ENCODE results near the gene MVB12B. TPM values are rescaled to one million over a fixed set of nuclear protein-coding genes. Genes with fewer than 3 reads are reported as not detected.

MVB12B gene
- polyA plus RNA-seq, 1 experiment, result 4.4 TPM

DNA sequence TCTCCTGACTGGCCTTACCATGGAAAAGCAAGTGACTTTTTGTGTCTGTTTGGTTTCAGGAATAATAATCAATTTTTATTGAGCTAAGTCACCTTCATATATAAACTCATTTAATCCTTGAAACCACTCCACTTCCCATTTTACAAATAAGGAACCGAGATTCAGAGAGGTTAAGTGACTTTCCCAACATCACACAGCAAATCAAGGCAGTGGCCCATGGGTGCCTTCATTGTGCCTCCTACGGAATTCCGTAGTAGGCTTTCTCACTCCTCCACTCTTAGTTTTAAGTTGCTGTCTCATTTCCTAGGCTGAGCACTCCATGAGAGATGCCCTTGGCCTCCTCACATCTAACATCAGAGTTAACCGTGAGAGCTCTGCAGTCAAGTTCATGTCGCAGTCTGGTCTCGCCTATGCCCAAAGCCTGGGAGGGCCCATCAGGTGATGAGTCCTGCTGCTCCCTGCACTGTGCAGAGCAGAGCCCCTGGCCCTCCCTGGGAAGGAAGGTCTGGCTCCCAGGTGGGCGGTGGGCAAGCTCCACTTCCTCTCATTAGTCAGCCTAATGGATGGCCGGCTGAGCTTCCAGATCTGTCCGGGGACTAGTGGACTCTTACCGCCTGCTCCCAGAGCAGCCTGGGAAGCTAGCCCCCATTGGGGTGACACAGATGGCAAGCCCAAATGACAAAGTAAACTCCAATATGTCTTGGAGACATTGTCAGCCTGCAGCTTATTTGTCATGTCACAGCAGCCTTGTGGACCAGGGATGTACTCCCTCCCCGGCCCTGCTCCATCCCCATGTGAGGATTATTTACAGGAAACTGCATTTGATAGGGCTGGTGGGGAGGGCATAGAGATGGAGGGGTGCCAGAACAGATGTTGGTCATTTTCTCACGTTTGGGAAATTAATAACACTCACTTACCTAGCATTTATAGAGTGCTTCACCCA, 123.4 kb downstream of the MVB12B start:
- POLR2A ChIA-PET, result no interaction called here
- CTCF ChIA-PET, result interaction anchor here (1.5 to 1.8 kb wide), 2 partner anchors 41 to 52 kb away, joined by 4 read pairs; no protein-coding TSS in a partner anchor
- Histone ChIP-seq H3K27me3 (ENCODE audit: control insufficient read depth, insufficient read depth, low read length) (no peaks in the 10 kb centered on the region), H3K4me3 (ENCODE audit: low read depth, low read length) (no peak overlapping the region), H3K9me3 (ENCODE audit: control insufficient read depth, insufficient read depth, low read length) (no peaks in the 10 kb centered on the region), H3K27ac (ENCODE audit: low read depth, low read length) (no peak overlapping the region)
- no peak for DNase-seq (ENCODE audit: low read depth, low spot score)
- TF ChIP-seq, protein P1, sequence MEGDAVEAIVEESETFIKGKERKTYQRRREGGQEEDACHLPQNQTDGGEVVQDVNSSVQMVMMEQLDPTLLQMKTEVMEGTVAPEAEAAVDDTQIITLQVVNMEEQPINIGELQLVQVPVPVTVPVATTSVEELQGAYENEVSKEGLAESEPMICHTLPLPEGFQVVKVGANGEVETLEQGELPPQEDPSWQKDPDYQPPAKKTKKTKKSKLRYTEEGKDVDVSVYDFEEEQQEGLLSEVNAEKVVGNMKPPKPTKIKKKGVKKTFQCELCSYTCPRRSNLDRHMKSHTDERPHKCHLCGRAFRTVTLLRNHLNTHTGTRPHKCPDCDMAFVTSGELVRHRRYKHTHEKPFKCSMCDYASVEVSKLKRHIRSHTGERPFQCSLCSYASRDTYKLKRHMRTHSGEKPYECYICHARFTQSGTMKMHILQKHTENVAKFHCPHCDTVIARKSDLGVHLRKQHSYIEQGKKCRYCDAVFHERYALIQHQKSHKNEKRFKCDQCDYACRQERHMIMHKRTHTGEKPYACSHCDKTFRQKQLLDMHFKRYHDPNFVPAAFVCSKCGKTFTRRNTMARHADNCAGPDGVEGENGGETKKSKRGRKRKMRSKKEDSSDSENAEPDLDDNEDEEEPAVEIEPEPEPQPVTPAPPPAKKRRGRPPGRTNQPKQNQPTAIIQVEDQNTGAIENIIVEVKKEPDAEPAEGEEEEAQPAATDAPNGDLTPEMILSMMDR (IDR thresholded peaks at IDR 0.05; ENCODE audit: low read depth, low read length), result no peak

DNA sequence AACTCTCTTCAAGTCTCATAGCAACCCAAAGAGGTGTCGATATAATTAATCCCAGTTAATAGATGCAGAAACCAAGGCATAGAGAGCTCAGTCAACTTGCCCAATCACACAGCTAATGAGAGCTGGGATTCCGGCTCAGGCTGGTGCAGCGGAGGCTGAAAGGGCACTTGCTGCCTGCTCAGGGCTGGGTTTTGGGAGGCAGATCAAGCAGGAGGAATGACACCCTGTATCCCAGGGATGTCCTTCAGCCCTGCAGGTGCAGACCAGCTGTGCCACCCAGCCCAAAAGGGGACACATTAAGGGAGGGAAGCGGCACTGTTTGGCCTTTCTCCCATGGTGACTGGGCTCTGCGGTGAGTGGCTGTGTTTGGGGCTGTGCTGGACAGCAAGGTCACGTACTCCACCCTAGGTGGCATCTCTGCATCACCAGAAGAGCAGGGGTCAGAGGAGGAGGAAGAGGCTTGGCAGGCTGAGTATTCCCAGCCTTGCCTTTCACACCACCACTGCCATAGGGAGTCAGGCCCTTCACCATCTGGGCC, 124.1 kb downstream of the MVB12B start:
- TF ChIP-seq, protein P1 (IDR thresholded peaks at IDR 0.05; ENCODE audit: low read depth, low read length), result no peak
- H3K27ac ChIP-seq (ENCODE audit: low read depth, low read length), result no peak overlapping the region
- no peak overlapping the region for H3K4me3 ChIP-seq (ENCODE audit: low read depth, low read length)
- no peak for DNase-seq (ENCODE audit: low read depth, low spot score)
- ChIA-PET POLR2A (no interaction called here), CTCF (interaction anchor here (1.5 to 1.8 kb wide), 2 partner anchors 40 to 52 kb away, joined by 4 read pairs; no protein-coding TSS in a partner anchor)
- H3K27me3 ChIP-seq (ENCODE audit: control insufficient read depth, insufficient read depth, low read length), result no peaks in the 10 kb centered on the region
- no peaks in the 10 kb centered on the region for H3K9me3 ChIP-seq (ENCODE audit: control insufficient read depth, insufficient read depth, low read length)

DNA sequence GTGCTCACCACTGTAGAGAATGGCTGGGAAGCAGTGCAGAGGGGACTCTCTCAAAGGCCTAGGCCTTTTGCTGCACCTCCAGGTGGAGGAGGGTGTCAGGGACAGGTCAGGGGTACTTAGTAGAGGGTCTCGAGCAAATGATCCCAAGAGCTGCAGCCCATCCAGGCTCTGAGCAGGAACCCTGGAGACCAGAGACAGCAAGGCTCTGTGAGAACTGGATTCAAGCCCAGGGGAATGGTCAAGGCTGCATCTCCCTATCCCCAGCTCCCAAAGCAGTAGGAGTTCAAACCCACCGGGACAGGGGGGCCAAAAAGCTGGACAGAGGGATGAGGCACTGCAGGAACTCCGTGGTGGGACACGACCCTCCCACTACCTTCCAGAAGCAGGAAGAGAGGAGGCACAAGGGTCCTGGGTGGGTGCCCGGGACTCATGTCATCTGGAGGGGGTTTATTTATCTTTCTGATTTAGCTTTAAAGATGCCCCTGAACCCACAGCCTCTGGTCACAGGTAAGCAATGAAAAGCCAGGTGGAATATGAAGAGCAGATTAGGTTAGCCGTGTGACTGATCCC, 124.8 kb downstream of the MVB12B start:
- ChIA-PET CTCF (interaction anchor here (1.8 kb wide), 1 partner anchor 53 kb away, joined by 4 read pairs; no protein-coding TSS in a partner anchor), POLR2A (no interaction called here)
- DNase-seq (ENCODE audit: low read depth, low spot score), result no peak
- H3K4me3 ChIP-seq (ENCODE audit: low read depth, low read length), result no peak overlapping the region
- H3K9me3 ChIP-seq (ENCODE audit: control insufficient read depth, insufficient read depth, low read length), result no peaks in the 10 kb centered on the region
- no peaks in the 10 kb centered on the region for H3K27me3 ChIP-seq (ENCODE audit: control insufficient read depth, insufficient read depth, low read length)
- TF ChIP-seq, protein P1 (IDR thresholded peaks at IDR 0.05; ENCODE audit: low read depth, low read length), result no peak
- H3K27ac ChIP-seq (ENCODE audit: low read depth, low read length), result no peak overlapping the region

DNA sequence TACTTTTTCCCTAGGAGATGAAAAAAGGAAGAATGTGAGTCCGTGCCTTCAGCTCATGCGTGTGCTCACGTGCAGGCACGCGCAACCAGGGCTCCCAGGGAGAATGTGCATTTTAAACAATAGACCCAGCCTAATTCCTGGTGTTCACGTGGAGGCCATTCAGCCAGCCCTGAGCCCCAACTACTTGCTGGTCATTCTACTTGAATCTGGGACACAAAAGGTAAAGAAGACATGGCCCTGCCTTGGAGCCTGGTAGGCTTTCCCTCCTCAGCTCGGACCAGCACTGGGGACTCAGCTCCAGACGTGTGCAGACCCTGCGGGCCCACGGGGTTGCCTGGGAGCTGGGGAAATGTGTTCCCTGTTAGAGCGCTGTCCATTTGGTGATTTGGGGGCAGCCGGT, 125.5 kb downstream of the MVB12B start:
- no peak overlapping the region for H3K27ac ChIP-seq (ENCODE audit: low read depth, low read length)
- H3K4me3 ChIP-seq (ENCODE audit: low read depth, low read length), result no peak overlapping the region
- ChIA-PET CTCF (no interaction called here), POLR2A (no interaction called here)
- TF ChIP-seq, protein P1 (IDR thresholded peaks at IDR 0.05; ENCODE audit: low read depth, low read length), result no peak
- DNase-seq (ENCODE audit: low read depth, low spot score), result no peak
- H3K27me3 ChIP-seq (ENCODE audit: control insufficient read depth, insufficient read depth, low read length), result no peaks in the 10 kb centered on the region
- H3K9me3 ChIP-seq (ENCODE audit: control insufficient read depth, insufficient read depth, low read length), result no peaks in the 10 kb centered on the region

Data from AG04450 (cell line).